H1 (cell line): ENCODE measurements around the gene OR10H5. TPM values are rescaled to one million over a fixed set of nuclear protein-coding genes. Genes with fewer than 3 reads are reported as not detected.

Experiments
- CTCF ChIA-PET: fragments of 300-600 bp; sonication (Branson Sonifier 250); formaldehyde crosslinking; loops from one replicate; lab custom pipeline; 2021; ENCODE audit not compliant: partially characterized antibody; lab: Charles Lee
- POLR2A ChIA-PET: fragments of 300-600 bp; sonication (Branson Sonifier 250); formaldehyde crosslinking; loops from one replicate; lab custom pipeline; 2021; ENCODE audit warnings: inconsistent platforms; ENCODE audit not compliant: partially characterized antibody; lab: Charles Lee
- DNase-seq, 2 experiments: peaks; one replicate each; pipeline versions ENCODE4 v3.0.0 to v3.0.0-alpha.2; 2010 to 2022; ENCODE audit warnings: low spot score in 2 of 2, low read depth in 1 of 2, mixed read lengths in 1 of 2
- FAIRE-seq: peaks from 2 replicates; lab custom pipeline; 2011; peaks lifted over from hg19 to GRCh38; lab: Jason Lieb, UNC
- H2AFZ ChIP-seq: 2 replicates; pipeline ENCODE4 v1.8.1; 2012; ENCODE audit warnings: low read length, inconsistent platforms
- H2AK5ac ChIP-seq: 2 replicates; pipeline ENCODE4 v1.6.1; 2013; ENCODE audit warnings: low read depth, low read length
- H2BK120ac ChIP-seq: replicated peaks from 2 replicates; pipeline ENCODE3; 2013; ENCODE audit warnings: low read depth, low read length, inconsistent platforms
- H2BK12ac ChIP-seq: 2 replicates; pipeline ENCODE4 v1.6.1; 2013; ENCODE audit warnings: low read depth, low read length
- H2BK15ac ChIP-seq: 2 replicates; pipeline ENCODE4 v1.6.1; 2013; ENCODE audit warnings: low read length
- H2BK20ac ChIP-seq: 2 replicates; pipeline ENCODE4 v1.6.1; 2013; ENCODE audit warnings: low read length
- H2BK5ac ChIP-seq: 2 replicates; pipeline ENCODE4 v1.6.1; 2013; ENCODE audit warnings: low read depth, low read length
- H3K14ac ChIP-seq: 2 replicates; pipeline ENCODE4 v1.6.1; 2013; ENCODE audit warnings: inconsistent platforms; ENCODE audit not compliant: insufficient read length
- H3K18ac ChIP-seq: 2 replicates; pipeline ENCODE4 v1.6.1; 2013; ENCODE audit warnings: low read length; ENCODE audit errors: extremely low read depth
- H3K23ac ChIP-seq: 2 replicates; pipeline ENCODE4 v1.6.1; 2013; ENCODE audit warnings: inconsistent platforms; ENCODE audit not compliant: insufficient read length
- H3K23me2 ChIP-seq: 2 replicates; pipeline ENCODE4 v1.6.1; 2013; ENCODE audit warnings: low read depth, low read length
- H3K27ac ChIP-seq: 2 replicates; pipeline ENCODE4 v1.6.1; 2011; ENCODE audit warnings: low read depth, low read length, inconsistent platforms
- H3K27me3 ChIP-seq, 4 experiments: replicated peaks in 1 of 4; 1 replicate in 1 of 4; 2 replicates in 3 of 4; pipeline versions ENCODE4 v1.6.1 to v1.8.1; 2011 to 2013; ENCODE audit warnings: low read length in 3 of 4, mild to moderate bottlenecking in 3 of 4, inconsistent platforms in 2 of 4, mixed read lengths in 2 of 4, moderate library complexity in 1 of 4; ENCODE audit not compliant: control insufficient read depth in 3 of 4, insufficient read depth in 3 of 4; ENCODE audit errors: extremely low read depth in 1 of 4
- H3K36me3 ChIP-seq, 4 experiments: 2 replicates each; pipeline versions ENCODE4 v1.6.1 to v1.8.1; 2011 to 2013; ENCODE audit warnings: mild to moderate bottlenecking in 4 of 4, low read length in 3 of 4, moderate library complexity in 2 of 4, control low read depth in 1 of 4, inconsistent platforms in 1 of 4; ENCODE audit not compliant: insufficient read depth in 4 of 4, control insufficient read depth in 2 of 4
- H3K4ac ChIP-seq: replicated peaks from 2 replicates; pipeline ENCODE3; 2013; ENCODE audit warnings: low read length, low read depth, mixed read lengths, inconsistent platforms; ENCODE audit not compliant: insufficient read length
- H3K4me1 ChIP-seq, 4 experiments: replicated peaks in 1 of 4; 1 replicate in 1 of 4; 2 replicates in 3 of 4; pipeline versions ENCODE4 v1.6.1 to v1.8.1; 2011 to 2013; ENCODE audit warnings: low read length in 3 of 4, inconsistent platforms in 2 of 4, mixed read lengths in 1 of 4; ENCODE audit not compliant: insufficient read depth in 4 of 4, control insufficient read depth in 3 of 4
- H3K4me2 ChIP-seq, 2 experiments: 2 replicates each; pipeline versions ENCODE4 v1.6.1 to v1.8.1; 2011 to 2013; ENCODE audit warnings: low read depth in 2 of 2, low read length in 2 of 2, control low read depth in 1 of 2, inconsistent platforms in 1 of 2, mild to moderate bottlenecking in 1 of 2; ENCODE audit not compliant: insufficient read depth in 1 of 2
- H3K4me3 ChIP-seq, 4 experiments: fragments of 200-600, 300-600 bp in 1 of 4; sonication (generic), shearing (Covaris generic), sonication (Bioruptor Twin) in 1 of 4; 2 replicates each; pipeline versions ENCODE4 v1.5.1 to v1.8.1; 2011 to 2016; ENCODE audit warnings: low read length in 4 of 4, low read depth in 3 of 4, control low read depth in 2 of 4, inconsistent platforms in 2 of 4, mild to moderate bottlenecking in 2 of 4, mixed read lengths in 1 of 4, moderate library complexity in 1 of 4; ENCODE audit not compliant: insufficient read depth in 2 of 4; ENCODE audit errors: extremely low read depth in 1 of 4
- H3K56ac ChIP-seq: replicated peaks from 2 replicates; pipeline ENCODE3; 2013; ENCODE audit warnings: low read depth, mild to moderate bottlenecking, mixed read lengths, low read length, inconsistent platforms; ENCODE audit not compliant: insufficient read length
- H3K79me1 ChIP-seq: 2 replicates; pipeline ENCODE4 v1.6.1; 2013; ENCODE audit warnings: low read depth, low read length, control low read depth
- H3K79me2 ChIP-seq, 2 experiments: 2 replicates each; pipeline versions ENCODE4 v1.6.1 to v1.8.1; 2012 to 2013; ENCODE audit warnings: low read length in 2 of 2, mild to moderate bottlenecking in 2 of 2, inconsistent platforms in 1 of 2; ENCODE audit not compliant: insufficient read depth in 2 of 2, control insufficient read depth in 1 of 2
- H3K9ac ChIP-seq, 4 experiments: replicated peaks in 1 of 4; 1 replicate in 1 of 4; 2 replicates in 3 of 4; pipeline versions ENCODE4 v1.6.1 to v1.8.1; 2011 to 2013; ENCODE audit warnings: low read depth in 3 of 4, low read length in 3 of 4, control low read depth in 2 of 4, mild to moderate bottlenecking in 2 of 4, moderate library complexity in 2 of 4, inconsistent platforms in 1 of 4; ENCODE audit errors: extremely low read depth in 1 of 4
- H3K9me3 ChIP-seq, 2 experiments: 2 replicates each; pipeline versions ENCODE4 v1.6.1 to v1.8.1; 2012 to 2013; ENCODE audit warnings: mild to moderate bottlenecking in 2 of 2, moderate library complexity in 2 of 2, control low read depth in 1 of 2, inconsistent platforms in 1 of 2, low read depth in 1 of 2, low read length in 1 of 2, mixed read lengths in 1 of 2; ENCODE audit not compliant: insufficient read depth in 2 of 2
- H4K20me1 ChIP-seq, 2 experiments: replicated peaks in 1 of 2; 2 replicates each; pipeline versions ENCODE3 to v1.8.1; 2011 to 2013; ENCODE audit warnings: inconsistent platforms in 2 of 2, low read length in 2 of 2, mild to moderate bottlenecking in 1 of 2; ENCODE audit not compliant: insufficient read depth in 2 of 2, control insufficient read depth in 1 of 2
- H4K5ac ChIP-seq: 2 replicates; pipeline ENCODE4 v1.6.1; 2013; ENCODE audit warnings: low read length, low read depth, mixed read lengths, inconsistent platforms; ENCODE audit not compliant: insufficient read length
- H4K8ac ChIP-seq: 2 replicates; pipeline ENCODE4 v1.8.0; 2013; ENCODE audit warnings: mild to moderate bottlenecking, moderate library complexity, low read length, inconsistent platforms; ENCODE audit not compliant: insufficient read depth; ENCODE audit errors: extremely low read depth
- H4K91ac ChIP-seq: replicated peaks from 2 replicates; pipeline ENCODE3; 2013; ENCODE audit warnings: low read length, mixed read lengths, inconsistent platforms; ENCODE audit not compliant: insufficient read length
- BACH1 ChIP-seq: IDR thresholded peaks from 2 replicates; pipeline ENCODE4 v1.6.1; 2012; ENCODE audit warnings: low read length, improper control_type of control experiment
- CBX8 ChIP-seq: fragments of 300-800, 300-1000 bp; sonication (generic); IDR thresholded peaks from 2 replicates; pipeline ENCODE4 v1.7.1; 2016; ENCODE audit warnings: low read depth, low read length, borderline replicate concordance
- CEBPB ChIP-seq: IDR thresholded peaks from 2 replicates; pipeline ENCODE4 v1.6.1; 2012; ENCODE audit warnings: low read depth, low read length
- CTBP2 ChIP-seq: IDR thresholded peaks from 2 replicates; pipeline ENCODE4 v1.7.0; 2011; ENCODE audit warnings: borderline replicate concordance, mild to moderate bottlenecking, moderate library complexity, mixed read lengths, low read length; ENCODE audit not compliant: insufficient read depth, insufficient read length
- RBBP5 ChIP-seq: IDR thresholded peaks from 2 replicates; pipeline ENCODE4 v1.7.1; 2012; ENCODE audit warnings: low read depth, mild to moderate bottlenecking, inconsistent platforms, low read length, moderate library complexity, borderline replicate concordance
- RFX5 ChIP-seq: IDR thresholded peaks from 2 replicates; pipeline ENCODE4 v1.6.1; 2011; ENCODE audit warnings: low read depth, low read length, improper control_type of control experiment, borderline replicate concordance
- RNF2 ChIP-seq: fragments of 200-900, 300-1000 bp; sonication (generic); IDR thresholded peaks from 2 replicates; pipeline ENCODE4 v1.7.1; 2016; ENCODE audit warnings: borderline replicate concordance, low read depth, mild to moderate bottlenecking, antibody characterized with exemption, low read length; ENCODE audit not compliant: poor library complexity, severe bottlenecking; ENCODE audit errors: missing control alignments
- RXRA ChIP-seq: IDR thresholded peaks from 2 replicates; pipeline ENCODE4 v1.6.1; 2011; ENCODE audit warnings: low read depth, mild to moderate bottlenecking, low read length, moderate library complexity; ENCODE audit not compliant: insufficient read depth
- SAP30 ChIP-seq: fragments of 300-600 bp; sonication (generic); IDR thresholded peaks from 2 replicates; pipeline ENCODE4 v1.7.1; 2012; ENCODE audit warnings: low read length, moderate library complexity, mild to moderate bottlenecking, inconsistent platforms; ENCODE audit not compliant: insufficient read depth, insufficient replicate concordance
- TAF1 ChIP-seq: IDR thresholded peaks from 2 replicates; pipeline ENCODE4 v1.6.1; 2011; ENCODE audit warnings: mild to moderate bottlenecking, low read depth, low read length
- TBP ChIP-seq: IDR thresholded peaks from 2 replicates; pipeline ENCODE4 v1.6.1; 2011; ENCODE audit warnings: low read depth, low read length, improper control_type of control experiment
- TCF12 ChIP-seq: IDR thresholded peaks from 2 replicates; pipeline ENCODE4 v1.6.1; 2011; ENCODE audit warnings: low read depth, mild to moderate bottlenecking, low read length
- TEAD4 ChIP-seq: IDR thresholded peaks from 2 replicates; pipeline ENCODE4 v1.6.1; 2012; ENCODE audit warnings: low read depth, low read length, inconsistent platforms, mixed read lengths
- YY1 ChIP-seq: IDR thresholded peaks from 2 replicates; pipeline ENCODE4 v1.6.1; 2011; ENCODE audit warnings: low read depth, mild to moderate bottlenecking, low read length
- ZNF274 ChIP-seq: IDR thresholded peaks from 2 replicates; pipeline ENCODE4 v1.7.0; 2012; ENCODE audit warnings: low read length, borderline replicate concordance; ENCODE audit errors: extremely low read depth
- WGBS, 2 experiments: shearing (Covaris generic) in 1 of 2; methylation state at CpG; one replicate each; pipeline versions ENCODE4 v1.1.6 to v1.1.7; 2013 to 2015; ENCODE audit warnings: low lambda C conversion rate in 2 of 2, mixed read lengths in 2 of 2, inconsistent platforms in 1 of 2, low coverage in 1 of 2, missing lambda C conversion rate in 1 of 2; ENCODE audit not compliant: insufficient replicate concordance in 2 of 2, insufficient coverage in 1 of 2, insufficient read length in 1 of 2; ENCODE audit errors: extremely low coverage in 1 of 2, missing lambda C conversion rate in 1 of 2; 5-methylcytosine and 5-hydroxymethylcytosine counted together
- polyA plus RNA-seq, 7 experiments: library from polyadenylated mRNA; depleted of rRNA in 3 of 7; stranded (reverse) in 5 of 7; unstranded in 2 of 7; fragments of >200 nt in 5 of 7; fragments of 200-250 nt in 2 of 7; gene quantifications; 1 replicate in 5 of 7; 2 replicates in 1 of 7; 4 replicates in 1 of 7; pipeline versions ENCODE4 v1.2.1 to v1.2.3, GENCODE V29; 2011 to 2013; ENCODE audit warnings: missing spikeins in 2 of 7, mixed read lengths in 2 of 7
- total RNA-seq: library from RNA; stranded (reverse); fragmentation: NEBNext Ultra II Directional; extraction: Animal tissue kit (Norgen Biotek cat#: 25700); gene quantifications from 2 replicates; pipeline ENCODE4 v1.2.1, GENCODE V29; 2021

OR10H5 gene
- total and polyA plus RNA-seq, 2 of the 8 experiments (the other 6 are each of a cell fraction or from before 2014, with no cell fraction given), result not detected

- H3K4me2 ChIP-seq, result no peak overlapping the region
- FAIRE-seq, result no peak
- H4K91ac ChIP-seq, result no peak overlapping the region
- POLR2A ChIA-PET, result no interaction called here
- H3K9me3 ChIP-seq, result peaks cover 41 to 64% of the 10 kb centered on the region in 2 experiments
- H2AFZ ChIP-seq, result no peak overlapping the region
- H3K18ac ChIP-seq, result no peak overlapping the region
- H2BK20ac ChIP-seq, result no peak overlapping the region
- H3K23me2 ChIP-seq, result no peaks in the 10 kb centered on the region; the same call in 1 of the 2 replicates
- no peaks in the 10 kb centered on the region for H3K4me1 ChIP-seq
- no peak overlapping the region for H3K14ac ChIP-seq
- CTCF ChIA-PET, result no interaction called here
- H3K79me1 ChIP-seq, result no peaks in the 10 kb centered on the region
- no peaks in the 10 kb centered on the region for H3K79me2 ChIP-seq
- no peak overlapping the region for H3K27ac ChIP-seq
- H3K36me3 ChIP-seq, result no peaks in the 10 kb centered on the region
- H3K23ac ChIP-seq, result no peak overlapping the region
- no peak overlapping the region for H2AK5ac ChIP-seq
- H2BK12ac ChIP-seq, result no peak overlapping the region
- DNase-seq, result no peak
- H3K56ac ChIP-seq, result no peak overlapping the region
- H3K27me3 ChIP-seq, result no peaks in the 10 kb centered on the region
- no peaks in the 10 kb centered on the region for H4K20me1 ChIP-seq
- H4K5ac ChIP-seq, result no peak overlapping the region
- no peak overlapping the region for H4K8ac ChIP-seq
- H3K9ac ChIP-seq, result no peak overlapping the region
- no peak overlapping the region for H2BK15ac ChIP-seq
- H2BK120ac ChIP-seq, result no peak overlapping the region
- no peak overlapping the region for H2BK5ac ChIP-seq
- 69% methylated on average over 3 of the region's 3 CpGs; no CpG with 5 or more reads in 1 of the 2 experiments for WGBS, 2 experiments
- H3K4ac ChIP-seq, result no peak overlapping the region
- no peak overlapping the region for H3K4me3 ChIP-seq
- TF ChIP-seq TCF12, result no peak
- TF ChIP-seq RBBP5, result no peak
- no peak for TF ChIP-seq RXRA
- no peak for TF ChIP-seq RNF2
- no peak for TF ChIP-seq SAP30
- no peak for TF ChIP-seq TBP
- no peak for TF ChIP-seq YY1
- TF ChIP-seq CEBPB, result no peak
- no peak for TF ChIP-seq BACH1
- no peak for TF ChIP-seq CBX8
- no peak for TF ChIP-seq CTBP2
- no peak for TF ChIP-seq TEAD4
- TF ChIP-seq TAF1, result no peak
- no peak for TF ChIP-seq ZNF274
- no peak for TF ChIP-seq RFX5
These were observed 5.2 kb upstream of the OR10H5 start for GRCh38 chr19:15782211-15782610.
